ENCODE results near the gene LHPP.

- TF ChIP-seq POLR2A (IDR thresholded peaks at IDR 0.05; ENCODE audit: low read depth, low read length) (no peak), TAF1 (IDR thresholded peaks at IDR 0.05; ENCODE audit: borderline replicate concordance, low read depth, low read length) (no peak)
Measured at GRCh38 chr10:124562425-124563060, 100.9 kb downstream of the LHPP start.

Measured in GM12892 (cell line).